GM19099 (cell line): ENCODE measurements around the gene ZBTB44.

Source experiments
- POLR2A ChIP-seq: IDR thresholded peaks from 3 replicates; pipeline ENCODE4 v1.6.1; 2011; ENCODE audit warnings: low read depth; ENCODE audit not compliant: insufficient read length; ENCODE audit errors: extremely low read depth

ZBTB44 gene

GRCh38 chr11:130202009-130202817 is 112.5 kb downstream of the ZBTB44 start:
- no peak for TF ChIP-seq POLR2A

- no peak for TF ChIP-seq POLR2A
Observed at GRCh38 chr11:130201026-130201425, 113.7 kb downstream of the ZBTB44 start.

- TF ChIP-seq POLR2A = no peak
Observed at GRCh38 chr11:130199792-130200191, 114.9 kb downstream of the ZBTB44 start.

GRCh38 chr11:130198964-130199363 is 115.8 kb downstream of the ZBTB44 start:
- no peak for TF ChIP-seq POLR2A

DNA sequence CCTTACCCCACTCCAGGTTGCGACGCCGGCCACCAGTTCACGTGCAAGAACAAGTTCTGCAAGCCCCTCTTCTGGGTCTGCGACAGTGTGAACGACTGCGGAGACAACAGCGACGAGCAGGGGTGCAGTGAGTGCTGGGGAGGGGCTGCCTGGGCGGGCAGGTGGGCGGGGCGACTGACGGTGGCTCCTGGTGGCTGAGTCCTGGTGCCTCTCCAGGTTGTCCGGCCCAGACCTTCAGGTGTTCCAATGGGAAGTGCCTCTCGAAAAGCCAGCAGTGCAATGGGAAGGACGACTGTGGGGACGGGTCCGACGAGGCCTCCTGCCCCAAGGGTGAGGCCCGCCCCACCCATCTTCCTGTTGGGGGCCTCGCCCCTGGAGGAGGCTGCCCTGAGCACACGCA is 116.4 kb downstream of the ZBTB44 start:
- no peak for TF ChIP-seq POLR2A

GRCh38 chr11:130197386-130198035 is 117.2 kb downstream of the ZBTB44 start:
- no peak for TF ChIP-seq POLR2A

- TF ChIP-seq POLR2A = no peak
Observed at GRCh38 chr11:130194241-130195023, 120.3 kb downstream of the ZBTB44 start.

DNA sequence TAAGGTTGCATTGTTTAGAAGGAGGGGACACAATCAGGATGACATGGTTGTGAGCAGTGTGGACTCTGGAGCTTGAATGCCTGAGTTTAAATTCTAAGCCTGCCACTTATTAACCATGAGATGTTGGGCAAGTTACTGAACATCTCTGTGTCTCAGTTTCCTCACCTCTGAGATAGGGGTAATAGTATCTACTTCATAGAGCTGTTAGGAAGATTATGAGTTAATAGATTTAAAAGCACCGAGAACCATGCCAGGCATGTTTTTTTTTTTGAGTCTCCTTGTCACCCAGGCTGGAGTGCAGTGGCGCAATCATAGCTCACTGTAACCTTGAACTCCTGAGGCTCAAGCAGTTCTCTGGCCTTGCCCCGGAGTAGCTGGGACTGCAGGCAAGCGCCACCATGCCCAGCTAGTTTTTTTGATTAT is 121.9 kb downstream of the ZBTB44 start:
- TF ChIP-seq POLR2A = no peak

GRCh38 chr11:130191896-130192295 is 122.8 kb downstream of the ZBTB44 start:
- TF ChIP-seq POLR2A = no peak

- TF ChIP-seq POLR2A = no peak
Observed at GRCh38 chr11:130190371-130190881, 124.3 kb downstream of the ZBTB44 start.

DNA sequence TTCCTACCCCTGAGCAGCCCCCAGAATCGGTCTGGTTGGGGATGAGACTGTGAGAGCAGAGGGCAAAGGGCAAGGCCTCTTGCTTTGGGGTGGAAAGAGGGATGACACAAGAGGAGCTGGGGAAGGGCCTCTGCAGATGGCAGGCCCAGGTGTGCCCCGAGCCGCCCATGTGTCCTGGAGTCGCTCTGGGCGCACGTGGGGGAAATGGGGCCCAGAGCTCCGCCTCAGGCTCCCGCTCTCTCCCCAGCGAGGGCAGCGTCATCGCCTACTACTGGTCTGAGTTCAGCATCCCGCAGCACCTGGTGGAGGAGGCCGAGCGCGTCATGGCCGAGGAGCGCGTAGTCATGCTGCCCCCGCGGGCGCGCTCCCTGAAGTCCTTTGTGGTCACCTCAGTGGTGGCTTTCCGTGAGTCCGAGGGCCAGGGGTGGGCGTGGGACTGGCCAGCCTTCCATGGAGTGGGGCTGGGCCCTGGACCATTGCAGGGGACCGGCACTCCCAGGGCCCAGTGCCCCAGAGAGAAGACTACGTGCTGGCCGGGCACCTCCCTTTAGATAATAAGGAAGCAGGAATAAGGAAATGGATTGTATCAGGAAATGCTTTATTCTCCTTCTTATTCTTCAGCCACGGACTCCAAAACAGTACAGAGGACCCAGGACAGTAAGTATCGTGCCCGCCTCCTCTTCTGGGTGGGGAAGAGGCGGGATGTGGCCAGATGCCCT is 125.1 kb downstream of the ZBTB44 start:
- TF ChIP-seq POLR2A = no peak

DNA sequence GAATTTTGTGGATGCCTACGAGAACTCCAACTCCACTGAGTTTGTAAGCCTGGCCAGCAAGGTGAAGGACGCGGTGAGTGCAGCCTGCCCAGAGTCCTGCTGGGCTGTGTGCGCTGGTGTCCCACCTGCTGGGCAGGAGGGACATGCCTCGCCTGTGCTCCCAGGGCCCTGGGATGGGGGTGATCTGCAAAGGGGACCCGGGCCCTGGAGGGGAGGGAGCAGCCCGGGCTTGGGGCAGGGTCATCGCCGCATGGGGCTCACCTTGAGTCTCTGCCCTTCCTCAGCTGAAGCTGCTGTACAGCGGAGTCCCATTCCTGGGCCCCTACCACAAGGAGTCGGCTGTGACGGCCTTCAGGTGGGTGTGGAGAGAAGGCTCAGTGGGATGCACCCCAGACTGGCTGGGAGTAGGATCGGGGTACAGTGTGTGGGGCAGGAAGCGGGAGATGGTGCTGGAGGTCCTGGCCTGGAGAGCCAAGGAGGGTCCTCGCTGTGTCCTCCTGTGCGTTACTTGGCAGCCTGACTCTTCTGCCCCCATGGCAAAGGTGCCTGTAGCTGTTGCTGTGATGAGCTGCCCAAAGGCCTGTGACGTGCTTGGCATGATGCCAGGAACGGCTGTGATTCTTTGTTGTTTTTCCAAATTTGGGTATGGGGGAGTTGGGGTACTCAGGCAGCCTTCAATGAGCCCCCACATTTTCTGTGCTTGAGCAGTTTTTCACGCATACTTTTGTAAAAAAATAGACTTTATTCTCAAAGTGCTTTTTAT is 126.0 kb downstream of the ZBTB44 start:
- no peak for TF ChIP-seq POLR2A

DNA sequence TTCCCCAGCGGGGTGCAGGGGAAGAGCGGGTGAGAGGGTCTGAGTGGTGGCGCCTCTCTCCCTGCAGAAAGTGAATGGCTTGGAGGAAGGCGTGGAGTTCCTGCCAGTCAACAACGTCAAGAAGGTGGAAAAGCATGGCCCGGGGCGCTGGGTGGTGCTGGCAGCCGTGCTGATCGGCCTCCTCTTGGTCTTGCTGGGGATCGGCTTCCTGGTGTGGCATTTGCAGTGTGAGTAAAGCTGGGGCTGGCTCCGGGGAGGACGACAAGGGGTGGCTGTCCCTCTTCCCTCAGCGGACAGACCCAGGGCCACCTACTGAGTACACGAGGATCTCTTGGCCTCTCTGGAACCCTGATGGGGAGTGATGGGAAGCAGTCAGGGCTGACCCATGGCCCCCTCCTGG is 126.7 kb downstream of the ZBTB44 start:
- TF ChIP-seq POLR2A = no peak

GRCh38 chr11:130187096-130187495 is 127.6 kb downstream of the ZBTB44 start:
- no peak for TF ChIP-seq POLR2A
